Measurements from ENCODE around the gene CD2BP2.
"Not testable (repeated sequence)": the region's sequence is repeated elsewhere in the genome, so short reads cannot be mapped to it uniquely, and the experiment has no call there.

CD2BP2 gene

GRCh38 chr16:30358990-30359870, 4.1 kb upstream of the CD2BP2 start:
- no peak for DNase-seq

GRCh38 chr16:30358577-30358936, 3.4 kb upstream of the CD2BP2 start:
- DNase-seq: no peak

- DNase-seq: no peak
These were observed 2.8 kb upstream of the CD2BP2 start for GRCh38 chr16:30357715-30358576.

GRCh38 chr16:30357085-30357714, 2.1 kb upstream of the CD2BP2 start:
- no peak for DNase-seq

- peak; percentile 75 for DNase-seq
These were observed 1.4 kb upstream of the CD2BP2 start for GRCh38 chr16:30356401-30357084.

GRCh38 chr16:30355954-30356308, 823 bp upstream of the CD2BP2 start:
- no peak for DNase-seq

- no peak for DNase-seq
These were observed 525 bp downstream of the CD2BP2 start for GRCh38 chr16:30354423-30355143.

- DNase-seq: no peak
These were observed 1.5 kb downstream of the CD2BP2 start for GRCh38 chr16:30353438-30354129.

- DNase-seq: no peak
These were observed 2.4 kb downstream of the CD2BP2 start for GRCh38 chr16:30352488-30353401.

- DNase-seq: peak; percentile 58
These were observed 3.3 kb downstream of the CD2BP2 start for GRCh38 chr16:30351586-30352419.

GRCh38 chr16:30351001-30351441, 4.1 kb downstream of the CD2BP2 start:
- no peak for DNase-seq

GRCh38 chr16:30350134-30350871, 4.8 kb downstream of the CD2BP2 start:
- no peak for DNase-seq

- no peak for DNase-seq
These were observed 5.4 kb downstream of the CD2BP2 start for GRCh38 chr16:30349675-30350074.

- no peak for DNase-seq
These were observed 6.2 kb downstream of the CD2BP2 start for GRCh38 chr16:30348929-30349328.

GRCh38 chr16:30348113-30348512, 7.0 kb downstream of the CD2BP2 start:
- DNase-seq: no peak

GRCh38 chr16:30346286-30346685, 8.8 kb downstream of the CD2BP2 start:
- no peak for DNase-seq

GRCh38 chr16:30343491-30343820, 11.7 kb downstream of the CD2BP2 start:
- not testable (repeated sequence) for DNase-seq

GRCh38 chr16:30342751-30343490, 12.2 kb downstream of the CD2BP2 start:
- no peak for DNase-seq

Data from NCI-H2029 (cell line).